SH-SY5Y (cell line): ENCODE data around the gene RINT1.

ENCODE experiments used
- GATA2 ChIP-seq: IDR thresholded peaks from 2 replicates; pipeline ENCODE4 v1.6.1; 2011; ENCODE audit warnings: mild to moderate bottlenecking, low read depth, low read length
- GATA3 ChIP-seq: IDR thresholded peaks from 2 replicates; pipeline ENCODE4 v1.6.1; 2011; ENCODE audit warnings: low read depth, mild to moderate bottlenecking, low read length, moderate library complexity

GRCh38 chr7:105602325-105603305 lies 70.6 kb downstream of the RINT1 start:
- TF ChIP-seq GATA3, result no peak
- no peak for TF ChIP-seq GATA2
